Measurements from ENCODE around the gene EDEM2.

DNA sequence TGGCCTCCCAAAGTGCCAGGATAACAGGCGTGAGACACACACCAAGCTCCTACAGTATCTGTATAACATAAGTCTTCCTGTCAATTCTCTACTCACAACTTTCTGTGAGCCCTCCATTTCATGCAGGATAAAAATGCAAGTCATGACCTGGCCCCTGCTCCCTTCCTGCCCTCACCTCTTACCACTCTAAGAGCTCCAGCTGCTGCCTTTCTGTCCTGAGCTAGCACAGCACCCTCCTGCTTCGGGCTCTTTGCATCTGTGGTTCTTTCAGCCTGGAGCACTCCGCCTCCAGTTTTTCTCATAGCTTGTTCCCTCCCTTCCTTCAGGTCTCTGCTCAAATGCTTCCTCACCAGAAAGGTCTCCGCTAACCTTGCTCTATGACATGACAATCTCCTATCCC is 30.9 kb downstream of the EDEM2 start:
- TF ChIP-seq EP300 (IDR thresholded peaks at IDR 0.05; ENCODE audit: low read depth) (no peak), POLR2A (IDR thresholded peaks at IDR 0.05) (no peak), CTCF (IDR thresholded peaks at IDR 0.05) (no peak), POLR2AphosphoS5 (IDR thresholded peaks at IDR 0.05) (no peak)
